ENCODE data around the gene CACNA1A.

- no peak for TF ChIP-seq EZH2phosphoT487 (IDR thresholded peaks at IDR 0.05; ENCODE audit: low read depth, severe bottlenecking, unreplicated experiment)
- no peak for TF ChIP-seq CTCF (IDR thresholded peaks at IDR 0.05; ENCODE audit: poor library complexity)
- TF ChIP-seq EZH2 (IDR thresholded peaks at IDR 0.05; ENCODE audit: borderline replicate concordance), result no peak
These were observed 64.3 kb downstream of the CACNA1A start for GRCh38 chr19:13441810-13442512.
